Natural killer cell (primary cell): ENCODE results near the gene UNK. TPM values are rescaled to one million over a fixed set of nuclear protein-coding genes. Genes with fewer than 3 reads are reported as not detected.

Experiments used
- ATAC-seq, 3 donors: fragments of 150-1000 bp in 2 of 3; fragments of 200-7000 bp in 1 of 3; cut with Tn5 transposase; 1 replicate in 1 of 3; 2 replicates in 2 of 3; pipeline ENCODE4 v1.10.0; 2021; ENCODE audit warnings: mild to moderate bottlenecking in 2 of 3, moderate library complexity in 2 of 3
- DNase-seq, 2 donors: peaks; one replicate each; pipeline versions ENCODE4 v3.0.0 to v3.0.0-alpha.2; 2013 to 2021; ENCODE audit warnings: mixed read lengths in 1 of 2
- H3K27ac ChIP-seq: one replicate; pipeline ENCODE4 v1.5.1; 2013; ENCODE audit warnings: mild to moderate bottlenecking, low read length
- H3K27me3 ChIP-seq: one replicate; pipeline ENCODE4 v1.6.1; 2013; ENCODE audit warnings: low read length; ENCODE audit not compliant: control insufficient read depth, insufficient read depth
- H3K36me3 ChIP-seq: one replicate; pipeline ENCODE4 v1.6.1; 2013; ENCODE audit warnings: low read length; ENCODE audit not compliant: control insufficient read depth, insufficient read depth
- H3K4me1 ChIP-seq: one replicate; pipeline ENCODE4 v1.6.1; 2013; ENCODE audit warnings: low read length; ENCODE audit not compliant: control insufficient read depth, insufficient read depth
- H3K4me3 ChIP-seq: one replicate; pipeline ENCODE4 v1.5.1; 2013; ENCODE audit warnings: low read length
- H3K9me3 ChIP-seq: one replicate; pipeline ENCODE4 v1.6.1; 2013; ENCODE audit warnings: low read length; ENCODE audit not compliant: control insufficient read depth, insufficient read depth
- H3K27ac Mint-ChIP-seq, 2 donors: one replicate each; pipeline ENCODE4 v1.8.0; 2022; ENCODE audit warnings: mild to moderate bottlenecking in 2 of 2, mixed read lengths in 2 of 2, moderate library complexity in 1 of 2
- H3K27me3 Mint-ChIP-seq, 2 donors: one replicate each; pipeline ENCODE4 v1.8.0; 2022; ENCODE audit warnings: low read depth in 2 of 2, mixed read lengths in 2 of 2
- H3K36me3 Mint-ChIP-seq: one replicate; pipeline ENCODE4 v1.8.0; 2022; ENCODE audit warnings: mixed read lengths
- H3K4me1 Mint-ChIP-seq, 2 donors: one replicate each; pipeline ENCODE4 v1.8.0; 2022; ENCODE audit warnings: mixed read lengths in 2 of 2
- H3K4me3 Mint-ChIP-seq: one replicate; pipeline ENCODE4 v1.8.0; 2022; ENCODE audit warnings: mild to moderate bottlenecking, moderate library complexity, mixed read lengths
- H3K9me3 Mint-ChIP-seq, 2 donors: one replicate each; pipeline ENCODE4 v1.8.0; 2022; ENCODE audit warnings: mixed read lengths in 2 of 2
- CTCF ChIP-seq: fragments of 200-600 bp; IDR thresholded peaks from one replicate; pipeline ENCODE4 v1.8.0; 2022; ENCODE audit warnings: antibody characterized with exemption
- WGBS: methylation state at CpG from one replicate; pipeline ENCODE4 v1.1.7; 2013; ENCODE audit warnings: missing lambda C conversion rate; ENCODE audit not compliant: insufficient coverage; 5-methylcytosine and 5-hydroxymethylcytosine counted together
- intact Hi-C: fragments of 100-400 bp; cut with micrococcal nuclease; formaldehyde crosslinking; loops from one replicate; pipeline ENCODE4 v1.14.2; 2022
- total RNA-seq, 4 donors: library from RNA; stranded (reverse); fragments of 120-200 nt in 1 of 4; gene quantifications; one replicate each; pipeline versions ENCODE4 v1.2.3 to v1.2.4, GENCODE V29; 2013 to 2022

The UNK gene
- total RNA-seq, 3 donors from 2014 or later (not counting 1 experiment from before 2014, with no cell fraction given): 44.2 to 51.3 (median 44.5) TPM

GRCh38 chr17:75854101-75854748 lies 69.6 kb downstream of the UNK start:
- no peaks in the 10 kb centered on the region for H3K9me3 Mint-ChIP-seq

GRCh38 chr17:75854881-75855309 lies 70.3 kb downstream of the UNK start:
- Mint-ChIP-seq H3K4me1 (peaks cover 7 to 27% of the 10 kb centered on the region in 2 donors), H3K27ac (no peak overlapping the region), H3K9me3 (no peaks in the 10 kb centered on the region), H3K27me3 (no peaks in the 10 kb centered on the region), H3K4me3 (no peak overlapping the region), H3K36me3 (no peaks in the 10 kb centered on the region)
- no peaks in the 10 kb centered on the region for H3K9me3 ChIP-seq
- H3K27me3 ChIP-seq: no peaks in the 10 kb centered on the region
- ATAC-seq (peak in 2 of 3 donors; percentile 2 to 4), DNase-seq (no peak)
- 0% methylated on average over 19 of the region's 19 CpGs for WGBS
- TF ChIP-seq CTCF: no peak
- peaks cover 42% of the 10 kb centered on the region for H3K4me1 ChIP-seq
- H3K36me3 ChIP-seq: peaks cover 14% of the 10 kb centered on the region
- peak overlapping the region; percentile 96 for H3K27ac ChIP-seq
- H3K4me3 ChIP-seq: peak overlapping the region; percentile 96
- intact Hi-C loops: loop anchor here (1.0 to 2.0 kb wide), 5 partner anchors 9 to 566 kb away; partner anchors contain the start of genes MRPL38, SLC25A19 and UNK

More at GRCh38 chr17:75854101-75854748, 69.6 kb downstream of the UNK start:
- no peaks in the 10 kb centered on the region for H3K9me3 ChIP-seq
- Mint-ChIP-seq H3K27me3 (no peaks in the 10 kb centered on the region), H3K4me1 (peaks cover 7 to 26% of the 10 kb centered on the region in 2 donors), H3K4me3 (no peak overlapping the region), H3K27ac (no peak overlapping the region), H3K36me3 (no peaks in the 10 kb centered on the region)
- H3K27ac ChIP-seq: peak overlapping the region; percentile 96
- no peak for DNase-seq
- WGBS: 47% methylated on average over 6 of the region's 7 CpGs
- no peak for ATAC-seq
- intact Hi-C loops: loop anchor here (2.0 kb wide), 1 partner anchor 51 kb away; the partner anchor contains the start of gene MRPL38
- peaks cover 20% of the 10 kb centered on the region for H3K36me3 ChIP-seq
- peak overlapping the region; percentile 96 for H3K4me3 ChIP-seq
- no peak for TF ChIP-seq CTCF
- H3K4me1 ChIP-seq: peaks cover 35% of the 10 kb centered on the region
- no peaks in the 10 kb centered on the region for H3K27me3 ChIP-seq

- no peaks in the 10 kb centered on the region for H3K9me3 ChIP-seq
- no peaks in the 10 kb centered on the region for H3K27me3 Mint-ChIP-seq
- peaks cover 7 to 27% of the 10 kb centered on the region in 2 donors for H3K4me1 Mint-ChIP-seq
- ATAC-seq: peak; percentile 91 to 98 (median 91)
- no peaks in the 10 kb centered on the region for H3K27me3 ChIP-seq
- no peaks in the 10 kb centered on the region for H3K9me3 Mint-ChIP-seq
- H3K36me3 ChIP-seq: peaks cover 11% of the 10 kb centered on the region
- intact Hi-C loops: loop anchor here (1.0 to 2.0 kb wide), 5 partner anchors 9 to 566 kb away; partner anchors contain the start of genes MRPL38, SLC25A19 and UNK
- peak; percentile 92 to 100 for DNase-seq
- peak within 1 kb of the TSS; percentile 96 for H3K27ac ChIP-seq
- peaks cover 43% of the 10 kb centered on the region for H3K4me1 ChIP-seq
- under 1% methylated on average over 57 of the region's 58 CpGs for WGBS
- H3K4me3 Mint-ChIP-seq: no peak within 1 kb of the TSS
- no peaks in the 10 kb centered on the region for H3K36me3 Mint-ChIP-seq
- H3K4me3 ChIP-seq: peak within 1 kb of the TSS; percentile 96
- peak; percentile 24 for TF ChIP-seq CTCF
- H3K27ac Mint-ChIP-seq: no peak within 1 kb of the TSS
These were observed 70.9 kb downstream of the UNK start, which contains the start of gene WBP2 for GRCh38 chr17:75855310-75856061. Gene WBP2 (minus strand): TSS chr17:75855335. CDS start chr17:75855297, 38 bp downstream.
